Left ventricle myocardium superior (tissue), 1 donor: ENCODE data around the gene EMID1. TPM values are rescaled to one million over a fixed set of nuclear protein-coding genes. Genes with fewer than 3 reads are reported as not detected.

Source experiments
- ATAC-seq: fragments of 200-7000 bp; cut with Tn5 transposase; one replicate; pipeline ENCODE4 v1.9.1; 2020; ENCODE audit warnings: mild to moderate bottlenecking, moderate library complexity
- DNase-seq: peaks from one replicate; pipeline ENCODE4 v3.0.0-alpha.2; 2020
- intact Hi-C: fragments of 100-400 bp; cut with micrococcal nuclease; formaldehyde crosslinking; loops from one replicate; pipeline ENCODE4 v1.11.0; 2022
- total RNA-seq: library from RNA; stranded (reverse); fragmentation: NEBNext Ultra II Directional; extraction: Animal tissue kit (Norgen Biotek cat#: 25700); gene quantifications from one replicate; pipeline ENCODE4 v1.2.1, GENCODE V29; 2021
- donor health status: DM: no; HTN: yes; CAD: no; lungs with severe emphysema.

The EMID1 gene
- total RNA-seq, 1 donor from 2014 or later = 0.40 TPM

- intact Hi-C loops = no loop called here
- ATAC-seq (no peak), DNase-seq (no peak)
These were observed 48.0 kb downstream of the EMID1 start for GRCh38 chr22:29253561-29254285.

- intact Hi-C loops = no loop called here
- no peak for ATAC-seq
- DNase-seq = no peak
These were observed 48.6 kb downstream of the EMID1 start for GRCh38 chr22:29254286-29254660.

GRCh38 chr22:29255064-29255621 is 49.4 kb downstream of the EMID1 start:
- ATAC-seq = no peak
- DNase-seq = no peak
- intact Hi-C loops = no loop called here

- DNase-seq (no peak), ATAC-seq (no peak)
- intact Hi-C loops = no loop called here
These were observed 51.1 kb downstream of the EMID1 start for GRCh38 chr22:29256606-29257325.

GRCh38 chr22:29257751-29258181 is 52.1 kb downstream of the EMID1 start:
- ATAC-seq (no peak), DNase-seq (no peak)

GRCh38 chr22:29258407-29259252 is 52.9 kb downstream of the EMID1 start:
- intact Hi-C loops = no loop called here
- no peak for DNase-seq
- no peak for ATAC-seq

More at GRCh38 chr22:29257751-29258181, 52.1 kb downstream of the EMID1 start:
- intact Hi-C loops = no loop called here

GRCh38 chr22:29259253-29259899 is 53.7 kb downstream of the EMID1 start:
- ATAC-seq (no peak), DNase-seq (no peak)
- intact Hi-C loops = no loop called here

- no peak for DNase-seq
- intact Hi-C loops = no loop called here
- ATAC-seq = no peak
These were observed 54.4 kb downstream of the EMID1 start for GRCh38 chr22:29260031-29260560.

- DNase-seq = no peak
- ATAC-seq = no peak
- intact Hi-C loops = no loop called here
These were observed 55.1 kb downstream of the EMID1 start for GRCh38 chr22:29260601-29261315.

GRCh38 chr22:29263791-29264276 is 58.1 kb downstream of the EMID1 start:
- intact Hi-C loops = no loop called here
- DNase-seq = no peak
- ATAC-seq = no peak

- DNase-seq (no peak), ATAC-seq (no peak)
- intact Hi-C loops = no loop called here
These were observed 59.6 kb downstream of the EMID1 start for GRCh38 chr22:29265305-29265704.

- ATAC-seq (no peak), DNase-seq (no peak)
- intact Hi-C loops = no loop called here
These were observed 60.2 kb downstream of the EMID1 start for GRCh38 chr22:29265929-29266328.

- no peak for ATAC-seq
- intact Hi-C loops = no loop called here
- no peak for DNase-seq
These were observed 61.1 kb downstream of the EMID1 start for GRCh38 chr22:29266564-29267461.

GRCh38 chr22:29267462-29267857 is 61.8 kb downstream of the EMID1 start:
- ATAC-seq (no peak), DNase-seq (no peak)
- intact Hi-C loops = no loop called here

- intact Hi-C loops = no loop called here
- DNase-seq = peak; percentile 96
- ATAC-seq = peak; percentile 92
These were observed 62.3 kb downstream of the EMID1 start, which contains the start of the genes EWSR1 and RHBDD3 for GRCh38 chr22:29267858-29268510. TSS of gene EWSR1 (plus strand) at chr22:29268268. CDS start at chr22:29268337, 69 bp downstream. TSS of gene RHBDD3 (minus strand) at chr22:29267981. CDS start at chr22:29265626, 2,355 bp downstream.

GRCh38 chr22:29268511-29269229 is 63.0 kb downstream of the EMID1 start:
- DNase-seq (peak; percentile 86), ATAC-seq (peak; percentile 76)
- intact Hi-C loops = no loop called here
